H9 (cell line): ENCODE measurements around the gene RNF141. TPM values are rescaled to one million over a fixed set of nuclear protein-coding genes. Genes with fewer than 3 reads are reported as not detected.

Experiments
- DNase-seq: peaks from one replicate; pipeline ENCODE4 v3.0.0-alpha.2; 2017
- H2AFZ ChIP-seq: one replicate; pipeline ENCODE4 v1.6.1; 2013; ENCODE audit warnings: mild to moderate bottlenecking, low read length, control low read depth, moderate library complexity
- H2AK5ac ChIP-seq: 2 replicates; pipeline ENCODE4 v1.6.1; 2013; ENCODE audit warnings: low read length, control low read depth, mixed read lengths; ENCODE audit not compliant: insufficient read length
- H2BK120ac ChIP-seq: one replicate; pipeline ENCODE4 v1.6.1; 2013; ENCODE audit warnings: low read depth, mild to moderate bottlenecking, low read length, control low read depth, inconsistent platforms; ENCODE audit not compliant: poor library complexity, severe bottlenecking
- H2BK12ac ChIP-seq: 2 replicates; pipeline ENCODE4 v1.6.1; 2013; ENCODE audit warnings: low read length, control low read depth, mixed read lengths, low read depth; ENCODE audit not compliant: insufficient read length
- H2BK15ac ChIP-seq: 2 replicates; pipeline ENCODE4 v1.6.1; 2013; ENCODE audit warnings: low read depth, low read length, control low read depth
- H2BK20ac ChIP-seq: one replicate; pipeline ENCODE4 v1.6.1; 2013; ENCODE audit warnings: low read depth, mild to moderate bottlenecking, low read length, control low read depth, inconsistent platforms; ENCODE audit not compliant: poor library complexity, severe bottlenecking
- H2BK5ac ChIP-seq: 2 replicates; pipeline ENCODE4 v1.6.1; 2013; ENCODE audit warnings: low read length, control low read depth, mixed read lengths; ENCODE audit not compliant: insufficient read length
- H3K14ac ChIP-seq: 2 replicates; pipeline ENCODE4 v1.6.1; 2013; ENCODE audit warnings: low read length, control low read depth; ENCODE audit not compliant: insufficient read depth
- H3K18ac ChIP-seq: 2 replicates; pipeline ENCODE4 v1.6.1; 2013; ENCODE audit warnings: low read depth, mild to moderate bottlenecking, mixed read lengths, low read length, control low read depth; ENCODE audit not compliant: insufficient read length
- H3K23ac ChIP-seq: 2 replicates; pipeline ENCODE4 v1.6.1; 2013; ENCODE audit warnings: low read length, control low read depth, mixed read lengths, low read depth; ENCODE audit not compliant: insufficient read length
- H3K23me2 ChIP-seq: 2 replicates; pipeline ENCODE4 v1.6.1; 2013; ENCODE audit warnings: low read depth, mild to moderate bottlenecking, mixed read lengths, low read length, control low read depth; ENCODE audit not compliant: insufficient read length, poor library complexity, severe bottlenecking
- H3K27ac ChIP-seq: 2 replicates; pipeline ENCODE4 v1.5.1; 2013; ENCODE audit warnings: low read length, control low read depth, mixed read lengths, low read depth; ENCODE audit not compliant: insufficient read length
- H3K27me3 ChIP-seq: 2 replicates; pipeline ENCODE4 v1.6.1; 2013; ENCODE audit warnings: low read length, control low read depth, inconsistent platforms; ENCODE audit not compliant: insufficient read depth
- H3K4ac ChIP-seq: 2 replicates; pipeline ENCODE4 v1.6.1; 2013; ENCODE audit warnings: low read depth, mild to moderate bottlenecking, control low read depth, inconsistent platforms, low read length, moderate library complexity
- H3K4me1 ChIP-seq: 2 replicates; pipeline ENCODE4 v1.6.1; 2013; ENCODE audit warnings: low read length, control low read depth, inconsistent platforms; ENCODE audit not compliant: insufficient read depth
- H3K4me2 ChIP-seq: 2 replicates; pipeline ENCODE4 v1.6.1; 2013; ENCODE audit warnings: low read length, control low read depth, mixed read lengths; ENCODE audit not compliant: insufficient read length, insufficient read depth
- H3K56ac ChIP-seq: 2 replicates; pipeline ENCODE4 v1.6.1; 2013; ENCODE audit warnings: low read depth, mild to moderate bottlenecking, mixed read lengths, low read length, control low read depth; ENCODE audit not compliant: insufficient read length
- H3K79me1 ChIP-seq: 2 replicates; pipeline ENCODE4 v1.6.1; 2013; ENCODE audit warnings: low read depth, mild to moderate bottlenecking, moderate library complexity, low read length, control low read depth, inconsistent platforms; ENCODE audit not compliant: insufficient read depth, poor library complexity, severe bottlenecking
- H3K79me2 ChIP-seq: 2 replicates; pipeline ENCODE4 v1.6.1; 2013; ENCODE audit warnings: low read length, control low read depth, inconsistent platforms; ENCODE audit not compliant: insufficient read depth
- H3K9ac ChIP-seq: 2 replicates; pipeline ENCODE4 v1.6.1; 2013; ENCODE audit warnings: low read length, control low read depth, mixed read lengths; ENCODE audit not compliant: insufficient read length; ENCODE audit errors: extremely low read depth
- H3K9me3 ChIP-seq: one replicate; pipeline ENCODE4 v1.6.1; 2013; ENCODE audit warnings: low read depth, low read length, inconsistent platforms; ENCODE audit not compliant: control insufficient read depth
- H3T11ph ChIP-seq: one replicate; pipeline ENCODE4 v1.6.1; 2013; ENCODE audit warnings: mild to moderate bottlenecking, low read length, control low read depth, inconsistent platforms
- H4K20me1 ChIP-seq: one replicate; pipeline ENCODE4 v1.6.1; 2013; ENCODE audit not compliant: control insufficient read depth, insufficient read length, insufficient read depth
- H4K5ac ChIP-seq: 2 replicates; pipeline ENCODE4 v1.6.1; 2013; ENCODE audit warnings: low read depth, mild to moderate bottlenecking, mixed read lengths, low read length, control low read depth; ENCODE audit not compliant: insufficient read length
- H4K8ac ChIP-seq: replicated peaks from 2 replicates; pipeline ENCODE4 v1.6.1; 2013; ENCODE audit warnings: low read length, control low read depth, mixed read lengths, low read depth; ENCODE audit not compliant: insufficient read length
- H4K91ac ChIP-seq: 2 replicates; pipeline ENCODE4 v1.6.1; 2013; ENCODE audit warnings: low read depth, mild to moderate bottlenecking, moderate library complexity, mixed read lengths, low read length, control low read depth; ENCODE audit not compliant: insufficient read length
- H3K27ac Mint-ChIP-seq, 3 experiments: 2 replicates in 2 of 3; 3 replicates in 1 of 3; pipeline ENCODE4 v1.8.0; 2020 to 2021; ENCODE audit warnings: mixed read lengths in 3 of 3, mild to moderate bottlenecking in 1 of 3, moderate library complexity in 1 of 3
- H3K27me3 Mint-ChIP-seq: 2 replicates; pipeline ENCODE4 v1.8.0; 2021; ENCODE audit warnings: low read depth, mild to moderate bottlenecking, moderate library complexity, mixed read lengths
- H3K36me3 Mint-ChIP-seq, 3 experiments: 2 replicates in 2 of 3; 3 replicates in 1 of 3; pipeline ENCODE4 v1.8.0; 2020 to 2021; ENCODE audit warnings: low read depth in 3 of 3, mixed read lengths in 3 of 3; ENCODE audit not compliant: insufficient read depth in 1 of 3
- H3K4me1 Mint-ChIP-seq, 2 experiments: 2 replicates each; pipeline ENCODE4 v1.8.0; 2020; ENCODE audit warnings: mixed read lengths in 2 of 2
- H3K4me3 Mint-ChIP-seq, 2 experiments: 2 replicates in 1 of 2; 3 replicates in 1 of 2; pipeline ENCODE4 v1.8.0; 2020 to 2021; ENCODE audit warnings: mild to moderate bottlenecking in 2 of 2, mixed read lengths in 2 of 2, moderate library complexity in 1 of 2
- H3K9me3 Mint-ChIP-seq, 2 experiments: 2 replicates in 1 of 2; 3 replicates in 1 of 2; pipeline ENCODE4 v1.8.0; 2020; ENCODE audit warnings: mild to moderate bottlenecking in 2 of 2, mixed read lengths in 2 of 2, moderate library complexity in 1 of 2
- CTCF ChIP-seq: fragments of 200-600 bp; sonication (generic); conservative IDR thresholded peaks from 3 replicates; pipeline ENCODE4 v1.8.0; 2021; ENCODE audit warnings: antibody characterized with exemption, mild to moderate bottlenecking
- WGBS: extraction: QIAGEN DNeasy Blood & Tissue Kit; methylation state at CpG from one replicate; pipeline ENCODE4 v1.1.7; 2013; ENCODE audit warnings: missing lambda C conversion rate, low lambda C conversion rate, mixed read lengths; ENCODE audit not compliant: insufficient read length; ENCODE audit errors: extremely low coverage; 5-methylcytosine and 5-hydroxymethylcytosine counted together
- total RNA-seq: library from RNA; stranded (reverse); gene quantifications from 2 replicates; pipeline ENCODE4 v1.2.1, GENCODE V29; 2021

RNF141 gene
- total RNA-seq, 1 experiment from 2014 or later, result 24.7 TPM

GRCh38 chr11:10483174-10483573, 57.8 kb downstream of the RNF141 start:
- Histone ChIP-seq H2AFZ (no peak overlapping the region), H3K23ac (no peak overlapping the region), H3K9ac (no peak overlapping the region), H3K14ac (no peak overlapping the region), H2BK12ac (no peak overlapping the region), H4K91ac (no peak overlapping the region), H2BK20ac (no peak overlapping the region), H4K8ac (no peak overlapping the region), H3K79me2 (no peaks in the 10 kb centered on the region), H3K79me1 (no peaks in the 10 kb centered on the region), H3K4me1 (peaks cover 2% of the 10 kb centered on the region; the same call in 1 of the 2 replicates), H3K27ac (no peak overlapping the region), H2BK120ac (no peak overlapping the region), H3K23me2 (no peaks in the 10 kb centered on the region), H3T11ph (no peak overlapping the region), H3K27me3 (no peaks in the 10 kb centered on the region), H3K18ac (no peak overlapping the region), H2BK5ac (no peak overlapping the region), H4K5ac (no peak overlapping the region), H3K4me2 (no peak overlapping the region), H2AK5ac (no peak overlapping the region), H4K20me1 (no peaks in the 10 kb centered on the region), H2BK15ac (no peak overlapping the region), H3K4ac (no peak overlapping the region), H3K9me3 (no peaks in the 10 kb centered on the region), H3K56ac (no peak overlapping the region)
- Mint-ChIP-seq H3K4me3 (no peak overlapping the region), H3K4me1 (peaks cover 2 to 4% of the 10 kb centered on the region in 2 experiments), H3K36me3 (no peaks in the 10 kb centered on the region), H3K27ac (no peak overlapping the region; a peak in 1 of 7 replicates), H3K9me3 (no peaks in the 10 kb centered on the region), H3K27me3 (no peaks in the 10 kb centered on the region)
- no CpG with 5 or more reads among the region's 1 CpG for WGBS
- no peak for TF ChIP-seq CTCF
- DNase-seq, result peak; percentile 9
